Pancreas (tissue), 10 donors: ENCODE measurements around the gene CSRP1. TPM values are rescaled to one million over a fixed set of nuclear protein-coding genes. Genes with fewer than 3 reads are reported as not detected.

ENCODE experiments used
- ATAC-seq, 4 donors: fragments of 200-7000 bp; cut with Tn5 transposase; one replicate each; pipeline versions ENCODE4 v1.8.0 to v1.9.1; 2020; ENCODE audit warnings: mild to moderate bottlenecking in 4 of 4, moderate library complexity in 4 of 4
- DNase-seq, 6 donors: peaks; one replicate each; pipeline ENCODE4 v3.0.0-alpha.2; 2020
- FAIRE-seq: peaks from 2 replicates; lab custom pipeline; 2012; peaks lifted over from hg19 to GRCh38; lab: Jason Lieb, UNC
- H3K27ac ChIP-seq, 4 donors: fragments of 200-600 bp; sonication (generic); 1 replicate in 3 of 4; 2 replicates in 1 of 4; pipeline versions ENCODE4 v1.5.0 to v1.8.0; 2020
- H3K27me3 ChIP-seq, 4 donors: fragments of 200-600 bp; one replicate each; pipeline ENCODE4 v1.8.0; 2021
- H3K36me3 ChIP-seq, 3 donors: fragments of 200-600 bp; sonication (generic) in 1 of 3; one replicate each; pipeline versions ENCODE4 v1.5.0 to v1.8.0; 2020 to 2021
- H3K4me1 ChIP-seq, 3 donors: fragments of 200-600 bp; one replicate each; pipeline ENCODE4 v1.8.0; 2021
- H3K4me3 ChIP-seq, 4 donors: fragments of 200-600 bp; sonication (generic) in 2 of 4; one replicate each; pipeline versions ENCODE4 v1.5.0 to v1.8.0; 2020 to 2021
- H3K9me3 ChIP-seq, 4 donors: fragments of 200-600 bp; one replicate each; pipeline ENCODE4 v1.8.0; 2021
- WGBS, 2 donors: extraction: QIAGEN DNeasy Blood & Tissue Kit; methylation state at CpG; one replicate each; pipeline ENCODE4 v1.1.7; 2013; 5-methylcytosine and 5-hydroxymethylcytosine counted together
- intact Hi-C, 3 donors: fragments of 100-400 bp; cut with DNase I; formaldehyde crosslinking; loops; one replicate each; pipeline versions ENCODE4 v1.11.1 to v1.14.2; 2022
- polyA plus RNA-seq, 2 donors: library from polyadenylated mRNA; stranded (reverse); fragments of 200-250 nt; gene quantifications; one replicate each; pipeline ENCODE4 v1.2.3, GENCODE V29; 2013
- total RNA-seq, 6 donors: library from RNA; stranded (reverse); fragmentation: NEBNext Ultra II Directional in 4 of 6; extraction: Animal tissue kit (Norgen Biotek cat#: 25700) in 4 of 6; gene quantifications; one replicate each; pipeline versions ENCODE4 v1.2.1 to v1.2.4, GENCODE V29; 2021 to 2023
- TF ChIP-seq, protein P1 (sequence below), 4 donors: fragments of 200-600 bp; sonication (generic) in 3 of 4; IDR thresholded peaks; one replicate each; pipeline versions ENCODE4 v1.5.0 to v1.8.0; 2021; ENCODE audit warnings: antibody characterized with exemption in 4 of 4
- donor health status: healthy with polysubstance abuse.
- donor health status: DM: no; HTN: no; CAD: no; lungs with moderate emphysema.
- donor health status: DM: no; HTN: no; CAD: no.
- donor health status: control.
- donor health status: control.
- donor health status: Bipolar disorder and iron deficiency.
- donor health status: DM: yes; HTN: yes; CAD: no.
- donor health status: DM: no; HTN: no; CAD: no.
- donor health status: DM: no; HTN: no; CAD: no.
- donor health status: DM: yes; HTN: yes; CAD: no.

CSRP1 gene
- total and polyA plus RNA-seq, 8 donors = 49.6 to 103 (median 72.0) TPM

DNA sequence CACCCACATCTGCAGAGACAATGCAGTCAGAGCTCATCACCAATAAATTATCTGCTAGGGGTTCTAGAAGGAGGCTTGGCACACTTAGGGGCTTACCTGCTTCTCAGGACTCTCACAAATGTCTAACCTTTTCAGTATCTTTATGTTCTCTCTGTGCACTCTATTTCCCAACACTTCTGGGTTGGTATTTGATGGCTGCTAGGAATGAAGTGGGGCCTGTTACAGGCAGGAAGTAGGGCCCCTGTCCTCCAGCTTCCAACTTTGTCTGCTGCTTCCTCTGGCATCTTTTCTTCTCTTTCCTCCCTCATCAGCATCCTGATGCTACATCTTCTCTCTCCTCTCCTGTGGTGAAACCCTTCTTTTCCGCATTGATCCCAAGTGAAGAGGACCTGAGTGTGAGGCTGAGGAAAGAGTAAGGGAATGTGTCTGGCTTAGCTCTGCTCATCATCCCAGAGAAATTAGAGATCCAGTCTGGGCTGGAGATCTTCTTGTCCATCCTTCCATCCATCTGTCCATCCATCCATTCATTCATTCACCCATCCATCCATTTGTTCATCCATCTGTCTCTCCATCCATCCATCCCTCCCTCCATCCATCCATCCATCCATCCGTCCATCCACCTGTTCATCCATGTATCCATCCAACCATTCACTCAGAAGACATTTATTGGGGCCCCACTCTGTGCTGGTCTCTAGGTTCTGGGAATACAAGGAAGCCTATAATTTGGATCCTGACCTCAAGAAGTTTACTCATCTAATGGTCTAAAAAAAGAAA is 2.9 kb upstream of the CSRP1 start:
- ATAC-seq (no peak), DNase-seq (no peak), FAIRE-seq (no peak)
- intact Hi-C loops = no loop called here
- Histone ChIP-seq H3K9me3 (no peaks in the 10 kb centered on the region), H3K27ac (no peak overlapping the region), H3K4me3 (no peak overlapping the region), H3K27me3 (no peaks in the 10 kb centered on the region), H3K36me3 (no peaks in the 10 kb centered on the region), H3K4me1 (peaks cover 24 to 37% (median 24%) of the 10 kb centered on the region in 3 donors)
- WGBS, 2 donors = 90 to 96% methylated on average over 2 of the region's 2 CpGs
- TF ChIP-seq, protein P1, sequence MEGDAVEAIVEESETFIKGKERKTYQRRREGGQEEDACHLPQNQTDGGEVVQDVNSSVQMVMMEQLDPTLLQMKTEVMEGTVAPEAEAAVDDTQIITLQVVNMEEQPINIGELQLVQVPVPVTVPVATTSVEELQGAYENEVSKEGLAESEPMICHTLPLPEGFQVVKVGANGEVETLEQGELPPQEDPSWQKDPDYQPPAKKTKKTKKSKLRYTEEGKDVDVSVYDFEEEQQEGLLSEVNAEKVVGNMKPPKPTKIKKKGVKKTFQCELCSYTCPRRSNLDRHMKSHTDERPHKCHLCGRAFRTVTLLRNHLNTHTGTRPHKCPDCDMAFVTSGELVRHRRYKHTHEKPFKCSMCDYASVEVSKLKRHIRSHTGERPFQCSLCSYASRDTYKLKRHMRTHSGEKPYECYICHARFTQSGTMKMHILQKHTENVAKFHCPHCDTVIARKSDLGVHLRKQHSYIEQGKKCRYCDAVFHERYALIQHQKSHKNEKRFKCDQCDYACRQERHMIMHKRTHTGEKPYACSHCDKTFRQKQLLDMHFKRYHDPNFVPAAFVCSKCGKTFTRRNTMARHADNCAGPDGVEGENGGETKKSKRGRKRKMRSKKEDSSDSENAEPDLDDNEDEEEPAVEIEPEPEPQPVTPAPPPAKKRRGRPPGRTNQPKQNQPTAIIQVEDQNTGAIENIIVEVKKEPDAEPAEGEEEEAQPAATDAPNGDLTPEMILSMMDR (IDR thresholded peaks at IDR 0.05) = no peak

DNA sequence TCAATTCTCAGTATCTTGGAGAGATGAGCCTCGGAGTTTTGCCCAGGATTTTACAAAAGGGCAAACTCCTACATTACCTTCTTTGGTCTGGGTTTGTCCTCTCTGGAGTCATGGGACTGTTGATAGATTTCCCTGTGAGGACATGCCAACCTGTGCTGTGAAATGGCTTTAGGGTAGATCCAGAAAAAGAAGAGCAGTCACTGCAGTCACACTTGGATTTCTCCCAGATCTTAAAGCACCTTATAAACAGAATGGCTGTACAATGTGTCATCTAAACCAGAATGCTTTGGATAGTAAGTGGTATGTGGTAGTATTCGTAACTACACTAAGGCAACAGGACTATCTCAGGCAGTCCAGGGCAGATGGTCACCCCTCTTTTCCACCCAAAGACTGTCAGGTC is 1.9 kb upstream of the CSRP1 start:
- DNase-seq (no peak), ATAC-seq (no peak), FAIRE-seq (no peak)
- peaks cover 26 to 47% (median 34%) of the 10 kb centered on the region in 3 donors for H3K4me1 ChIP-seq
- H3K27me3 ChIP-seq = no peaks in the 10 kb centered on the region
- H3K27ac ChIP-seq = no peak overlapping the region
- H3K36me3 ChIP-seq = no peaks in the 10 kb centered on the region
- 88 to 100% methylated on average over 2 of the region's 2 CpGs for WGBS, 2 donors
- no peaks in the 10 kb centered on the region for H3K9me3 ChIP-seq
- H3K4me3 ChIP-seq = no peak overlapping the region
- intact Hi-C loops = no loop called here
- TF ChIP-seq, protein P1 (IDR thresholded peaks at IDR 0.05) = no peak

DNA sequence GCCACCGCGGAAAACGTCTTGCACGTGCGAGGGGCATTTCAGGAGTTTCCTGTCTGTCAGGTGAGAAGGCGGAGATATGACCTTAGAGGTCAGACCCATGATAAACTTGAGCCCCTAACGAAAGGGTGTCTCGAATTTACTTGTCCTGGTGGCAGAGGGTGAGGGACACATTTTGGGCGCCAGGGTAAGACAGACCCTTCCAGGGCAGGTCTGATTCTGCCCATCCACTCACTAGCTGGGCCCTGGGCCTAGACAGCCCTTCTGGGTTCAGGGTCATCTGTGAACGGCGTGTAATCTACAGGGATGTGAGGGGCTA is 395 bp upstream of the CSRP1 start:
- peak overlapping the region; percentile 91 to 96 (median 92) for H3K27ac ChIP-seq
- DNase-seq = no peak
- peak; percentile 2 to 7 (median 5) for ATAC-seq
- peaks cover 31 to 55% (median 32%) of the 10 kb centered on the region in 3 donors for H3K4me1 ChIP-seq
- peak overlapping the region; percentile 62 to 83 (median 70) for H3K4me3 ChIP-seq
- TF ChIP-seq, protein P1 (IDR thresholded peaks at IDR 0.05) = no peak
- intact Hi-C loops = no loop called here
- no peak for FAIRE-seq
- 11 to 16% methylated on average over 11 of the region's 11 CpGs for WGBS, 2 donors
- H3K36me3 ChIP-seq = no peaks in the 10 kb centered on the region
- no peaks in the 10 kb centered on the region for H3K27me3 ChIP-seq
- no peaks in the 10 kb centered on the region for H3K9me3 ChIP-seq

- H3K4me3 ChIP-seq = peak overlapping the region; percentile 62 to 83 (median 70)
- no peaks in the 10 kb centered on the region for H3K9me3 ChIP-seq
- peak; percentile 1 to 4 (median 3) for ATAC-seq
- TF ChIP-seq, protein P1 (IDR thresholded peaks at IDR 0.05) = no peak
- 7 to 18% methylated on average over 3 of the region's 3 CpGs for WGBS, 2 donors
- H3K27ac ChIP-seq = peak overlapping the region; percentile 91 to 96 (median 92)
- peaks cover 32 to 55% (median 38%) of the 10 kb centered on the region in 3 donors for H3K4me1 ChIP-seq
- intact Hi-C loops = no loop called here
- no peak for DNase-seq
- H3K36me3 ChIP-seq = no peaks in the 10 kb centered on the region
- H3K27me3 ChIP-seq = no peaks in the 10 kb centered on the region
- no peak for FAIRE-seq
Observed at GRCh38 chr1:201506092-201506491, 831 bp downstream of the CSRP1 start.

GRCh38 chr1:201505503-201505890 is 1.4 kb downstream of the CSRP1 start:
- ATAC-seq = no peak
- WGBS, 2 donors = 16 to 26% methylated on average over 4 of the region's 4 CpGs
- Histone ChIP-seq H3K4me3 (peak overlapping the region in 2 of 4 donors; percentile 67 to 74), H3K36me3 (no peaks in the 10 kb centered on the region), H3K9me3 (no peaks in the 10 kb centered on the region), H3K4me1 (peaks cover 38 to 60% (median 44%) of the 10 kb centered on the region in 3 donors), H3K27me3 (no peaks in the 10 kb centered on the region), H3K27ac (peak overlapping the region; percentile 91 to 96 (median 92))
- intact Hi-C loops = no loop called here
- TF ChIP-seq, protein P1 (IDR thresholded peaks at IDR 0.05) = no peak
- FAIRE-seq = no peak
- DNase-seq = no peak
